Endothelial cell of umbilical vein (primary cell): ENCODE results near the gene CLASRP. TPM values are rescaled to one million over a fixed set of nuclear protein-coding genes. Genes with fewer than 3 reads are reported as not detected.

Source experiments
- BruUV-seq: library from RNA; stranded (reverse); fragments of 400-500 nt; replicated peaks from 2 replicates; lab custom pipeline; 2021; lab: Mats Ljungman, UMichigan
- CTCF ChIA-PET: fragments of 300-600, 350-600 bp; sonication (Branson Sonifier 250); formaldehyde crosslinking; loops from one replicate; lab custom pipeline; 2021; ENCODE audit warnings: antibody characterized with exemption, inconsistent platforms; lab: Charles Lee
- POLR2A ChIA-PET: fragments of 300-600, 350-600 bp; sonication (Branson Sonifier 250); formaldehyde crosslinking; loops from one replicate; lab custom pipeline; 2021; ENCODE audit warnings: antibody characterized with exemption, inconsistent platforms; lab: Charles Lee
- DNase-seq: peaks from one replicate; pipeline ENCODE4 v3.0.0-alpha.2; 2011; ENCODE audit warnings: low read depth, low spot score
- FAIRE-seq: peaks from 2 replicates; lab custom pipeline; 2011; peaks lifted over from hg19 to GRCh38; lab: Jason Lieb, UNC
- H2AFZ ChIP-seq: 2 replicates; pipeline ENCODE4 v1.6.0; 2012; ENCODE audit warnings: low read depth, low read length, control low read depth, inconsistent platforms
- H3K27ac ChIP-seq: 2 replicates; pipeline ENCODE4 v1.5.1; 2011; ENCODE audit warnings: low read depth, mild to moderate bottlenecking, control low read depth, low read length, moderate library complexity; ENCODE audit not compliant: insufficient read depth
- H3K27me3 ChIP-seq, 2 experiments: 2 replicates each; pipeline versions ENCODE4 v1.6.0 to v1.6.1; 2011; ENCODE audit warnings: low read length in 2 of 2, mixed read lengths in 1 of 2; ENCODE audit not compliant: control insufficient read depth in 2 of 2, insufficient read depth in 2 of 2
- H3K36me3 ChIP-seq, 2 experiments: 2 replicates in 1 of 2; 3 replicates in 1 of 2; pipeline ENCODE4 v1.5.1; 2011; ENCODE audit warnings: low read length in 2 of 2, mild to moderate bottlenecking in 1 of 2, moderate library complexity in 1 of 2; ENCODE audit not compliant: control insufficient read depth in 2 of 2, insufficient read depth in 2 of 2; ENCODE audit errors: extremely low read depth in 1 of 2
- H3K4me1 ChIP-seq: 3 replicates; pipeline ENCODE4 v1.5.1; 2011; ENCODE audit warnings: mild to moderate bottlenecking, low read length; ENCODE audit not compliant: control insufficient read depth, insufficient read depth; ENCODE audit errors: extremely low read depth
- H3K4me2 ChIP-seq: 2 replicates; pipeline ENCODE4 v1.6.1; 2011; ENCODE audit warnings: low read length, control low read depth, mixed read lengths; ENCODE audit not compliant: insufficient read depth
- H3K4me3 ChIP-seq, 3 experiments: fragments of 200-600 bp in 1 of 3; sonication (generic), shearing (Covaris generic) in 1 of 3; replicated peaks in 1 of 3; 2 replicates each; pipeline ENCODE4 v1.5.1; 2011 to 2016; ENCODE audit warnings: control low read depth in 3 of 3, low read length in 3 of 3, mild to moderate bottlenecking in 2 of 3, inconsistent platforms in 1 of 3, low read depth in 1 of 3, moderate library complexity in 1 of 3; ENCODE audit not compliant: insufficient read depth in 1 of 3
- H3K79me2 ChIP-seq: 2 replicates; pipeline ENCODE4 v1.6.0; 2012; ENCODE audit warnings: low read length, inconsistent platforms; ENCODE audit not compliant: control insufficient read depth, insufficient read depth
- H3K9ac ChIP-seq: replicated peaks from 2 replicates; pipeline ENCODE3; 2011; ENCODE audit warnings: low read length, control low read depth; ENCODE audit not compliant: insufficient read depth; ENCODE audit errors: extremely low read depth
- H3K9me1 ChIP-seq: replicated peaks from 3 replicates; pipeline ENCODE4 v1.6.0; 2011; ENCODE audit warnings: mild to moderate bottlenecking, low read length; ENCODE audit not compliant: control insufficient read depth, insufficient read depth; ENCODE audit errors: extremely low read depth
- H3K9me3 ChIP-seq: replicated peaks from 2 replicates; pipeline ENCODE4 v1.5.1; 2012; ENCODE audit warnings: low read length, inconsistent platforms; ENCODE audit not compliant: control insufficient read depth, insufficient read depth
- H4K20me1 ChIP-seq: replicated peaks from 2 replicates; pipeline ENCODE3; 2011; ENCODE audit warnings: mild to moderate bottlenecking, low read length; ENCODE audit not compliant: control insufficient read depth, insufficient read depth; ENCODE audit errors: extremely low read depth
- EZH2 ChIP-seq: IDR thresholded peaks from 2 replicates; pipeline ENCODE4 v1.6.1; 2012; ENCODE audit warnings: borderline replicate concordance, low read depth, mild to moderate bottlenecking, moderate library complexity, low read length, inconsistent platforms; ENCODE audit not compliant: severe bottlenecking
- FOS ChIP-seq: IDR thresholded peaks from 2 replicates; pipeline ENCODE4 v1.6.1; 2011; ENCODE audit warnings: mild to moderate bottlenecking, low read length, moderate library complexity, borderline replicate concordance; ENCODE audit not compliant: insufficient read depth
- GATA2 ChIP-seq: IDR thresholded peaks from 2 replicates; pipeline ENCODE4 v1.7.0; 2011; ENCODE audit warnings: low read depth, mild to moderate bottlenecking, moderate library complexity, mixed read lengths, low read length; ENCODE audit not compliant: insufficient read length, insufficient read depth
- JUN ChIP-seq: IDR thresholded peaks from 2 replicates; pipeline ENCODE4 v1.6.1; 2011; ENCODE audit warnings: borderline replicate concordance, low read depth; ENCODE audit not compliant: insufficient read length, insufficient read depth
- MYC ChIP-seq: IDR thresholded peaks from one replicate; pipeline ENCODE4 v1.6.1; 2011; ENCODE audit warnings: mild to moderate bottlenecking, low read depth, low read length
- POLR2A ChIP-seq: IDR thresholded peaks from 2 replicates; pipeline ENCODE4 v1.6.1; 2012; ENCODE audit warnings: low read depth, mild to moderate bottlenecking, control low read depth, low read length
- POLR2AphosphoS5 ChIP-seq: IDR thresholded peaks from 2 replicates; pipeline ENCODE4 v1.6.1; 2012; ENCODE audit warnings: low read depth, mild to moderate bottlenecking, control low read depth, low read length, moderate library complexity; ENCODE audit not compliant: insufficient read depth
- dilution Hi-C: fragments of 300-500 bp; cut with MboI; formaldehyde crosslinking; loops from one replicate; pipeline ENCODE4 v1.15.0; 2019; ENCODE audit warnings: low sequenced_read_pairs; ENCODE audit not compliant: extremely low pct_ligation_motif_present
- intact Hi-C: fragments of 100-400 bp; cut with micrococcal nuclease; formaldehyde crosslinking; loops from one replicate; pipeline ENCODE4 v1.10.0; 2022
- polyA plus RNA-seq, 4 experiments: library from polyadenylated mRNA; depleted of rRNA in 3 of 4; stranded (reverse) in 3 of 4; unstranded in 1 of 4; fragments of >200 nt; gene quantifications; 2 replicates each; pipeline versions ENCODE4 v1.2.1 to v1.2.3, GENCODE V29; 2011 to 2012; ENCODE audit warnings: missing spikeins in 1 of 4
- total RNA-seq: library from RNA; stranded (reverse); gene quantifications from 2 replicates; pipeline ENCODE4 v1.2.3, GENCODE V29; 2021
- TF ChIP-seq, protein P1 (sequence below): IDR thresholded peaks from 2 replicates; pipeline ENCODE4 v1.6.1; 2011; ENCODE audit not compliant: insufficient read depth, insufficient read length
- TF ChIP-seq, protein P2 (sequence below), 2 donors: IDR thresholded peaks; 1 replicate in 1 of 2; 2 replicates in 1 of 2; pipeline ENCODE4 v1.5.1; 2011; ENCODE audit warnings: low read length in 2 of 2, mild to moderate bottlenecking in 2 of 2, moderate library complexity in 2 of 2, control low read depth in 1 of 2, inconsistent platforms in 1 of 2, low read depth in 1 of 2; ENCODE audit not compliant: insufficient read depth in 1 of 2; ENCODE audit errors: extremely low read depth in 1 of 2

CLASRP gene
- total and polyA plus RNA-seq, 2 donors (not counting 3 experiments of a cell fraction or from before 2014, with no cell fraction given) = 40.7 to 70.7 TPM

DNA sequence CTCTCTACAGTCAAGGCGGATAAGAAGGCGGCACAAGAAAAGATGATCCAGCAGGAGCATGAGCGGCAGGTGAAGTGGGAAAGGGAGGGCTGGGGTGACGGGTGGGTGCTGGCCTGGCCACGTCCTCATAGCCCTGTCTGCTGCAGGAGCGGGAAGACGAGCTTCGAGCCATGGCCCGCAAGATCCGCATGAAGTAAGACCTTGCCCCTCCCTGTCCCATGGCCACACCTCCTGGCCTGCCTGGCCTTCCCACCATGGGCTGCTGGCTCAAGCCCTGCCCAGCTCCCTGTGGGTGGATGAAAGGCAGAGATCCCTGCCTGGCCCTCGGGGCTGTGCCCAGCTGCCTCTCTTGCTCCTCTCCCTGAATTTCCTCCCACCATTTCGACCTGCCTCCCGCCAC, 30.2 kb downstream of the CLASRP start:
- H3K36me3 ChIP-seq = peaks cover 2 to 42% of the 10 kb centered on the region in 2 experiments
- intact Hi-C loops = no loop called here
- no TSS peak for BruUV-seq
- ChIA-PET POLR2A (no interaction called here), CTCF (interaction anchor here (1.2 kb wide), 1 partner anchor 9 kb away, joined by 11 read pairs; no protein-coding TSS in a partner anchor)
- H2AFZ ChIP-seq = no peak overlapping the region
- no peaks in the 10 kb centered on the region for H3K9me1 ChIP-seq
- no peak overlapping the region for H3K9ac ChIP-seq
- no peak overlapping the region for H3K4me2 ChIP-seq
- DNase-seq (no peak), FAIRE-seq (no peak)
- no peaks in the 10 kb centered on the region for H3K27me3 ChIP-seq
- dilution Hi-C loops = no loop called here
- TF ChIP-seq MYC (no peak), FOS (no peak), GATA2 (no peak), POLR2A (no peak), JUN (no peak), POLR2AphosphoS5 (no peak), EZH2 (no peak)
- TF ChIP-seq, protein P1, sequence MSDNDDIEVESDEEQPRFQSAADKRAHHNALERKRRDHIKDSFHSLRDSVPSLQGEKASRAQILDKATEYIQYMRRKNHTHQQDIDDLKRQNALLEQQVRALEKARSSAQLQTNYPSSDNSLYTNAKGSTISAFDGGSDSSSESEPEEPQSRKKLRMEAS = no peak
- TF ChIP-seq, protein P2, sequence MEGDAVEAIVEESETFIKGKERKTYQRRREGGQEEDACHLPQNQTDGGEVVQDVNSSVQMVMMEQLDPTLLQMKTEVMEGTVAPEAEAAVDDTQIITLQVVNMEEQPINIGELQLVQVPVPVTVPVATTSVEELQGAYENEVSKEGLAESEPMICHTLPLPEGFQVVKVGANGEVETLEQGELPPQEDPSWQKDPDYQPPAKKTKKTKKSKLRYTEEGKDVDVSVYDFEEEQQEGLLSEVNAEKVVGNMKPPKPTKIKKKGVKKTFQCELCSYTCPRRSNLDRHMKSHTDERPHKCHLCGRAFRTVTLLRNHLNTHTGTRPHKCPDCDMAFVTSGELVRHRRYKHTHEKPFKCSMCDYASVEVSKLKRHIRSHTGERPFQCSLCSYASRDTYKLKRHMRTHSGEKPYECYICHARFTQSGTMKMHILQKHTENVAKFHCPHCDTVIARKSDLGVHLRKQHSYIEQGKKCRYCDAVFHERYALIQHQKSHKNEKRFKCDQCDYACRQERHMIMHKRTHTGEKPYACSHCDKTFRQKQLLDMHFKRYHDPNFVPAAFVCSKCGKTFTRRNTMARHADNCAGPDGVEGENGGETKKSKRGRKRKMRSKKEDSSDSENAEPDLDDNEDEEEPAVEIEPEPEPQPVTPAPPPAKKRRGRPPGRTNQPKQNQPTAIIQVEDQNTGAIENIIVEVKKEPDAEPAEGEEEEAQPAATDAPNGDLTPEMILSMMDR (IDR thresholded peaks at IDR 0.05; ENCODE audit: extremely low read depth in 1 of 2, insufficient read depth in 1 of 2, low read depth in 1 of 2, low read length in 2 of 2) = no peak
- H3K4me3 ChIP-seq = no peak overlapping the region
- no peaks in the 10 kb centered on the region for H3K9me3 ChIP-seq
- no peaks in the 10 kb centered on the region for H4K20me1 ChIP-seq
- H3K27ac ChIP-seq = no peak overlapping the region
- H3K4me1 ChIP-seq = no peaks in the 10 kb centered on the region
- no peaks in the 10 kb centered on the region for H3K79me2 ChIP-seq
